GM21717 (cell line): ENCODE measurements around the gene TOMM6.
A peak's percentile ranks its signal among the peaks of the same experiment; 100 is the strongest.
"Not testable (repeated sequence)": the region's sequence is repeated elsewhere in the genome, so short reads cannot be mapped to it uniquely, and the experiment has no call there.

Experiments
- ATAC-seq: cut with Tn5 transposase; IDR thresholded peaks from one replicate; pipeline ENCODE4 v1.9.1; 2021; ENCODE audit warnings: mild to moderate bottlenecking, moderate library complexity; ENCODE audit not compliant: unreplicated experiment

The TOMM6 gene

DNA sequence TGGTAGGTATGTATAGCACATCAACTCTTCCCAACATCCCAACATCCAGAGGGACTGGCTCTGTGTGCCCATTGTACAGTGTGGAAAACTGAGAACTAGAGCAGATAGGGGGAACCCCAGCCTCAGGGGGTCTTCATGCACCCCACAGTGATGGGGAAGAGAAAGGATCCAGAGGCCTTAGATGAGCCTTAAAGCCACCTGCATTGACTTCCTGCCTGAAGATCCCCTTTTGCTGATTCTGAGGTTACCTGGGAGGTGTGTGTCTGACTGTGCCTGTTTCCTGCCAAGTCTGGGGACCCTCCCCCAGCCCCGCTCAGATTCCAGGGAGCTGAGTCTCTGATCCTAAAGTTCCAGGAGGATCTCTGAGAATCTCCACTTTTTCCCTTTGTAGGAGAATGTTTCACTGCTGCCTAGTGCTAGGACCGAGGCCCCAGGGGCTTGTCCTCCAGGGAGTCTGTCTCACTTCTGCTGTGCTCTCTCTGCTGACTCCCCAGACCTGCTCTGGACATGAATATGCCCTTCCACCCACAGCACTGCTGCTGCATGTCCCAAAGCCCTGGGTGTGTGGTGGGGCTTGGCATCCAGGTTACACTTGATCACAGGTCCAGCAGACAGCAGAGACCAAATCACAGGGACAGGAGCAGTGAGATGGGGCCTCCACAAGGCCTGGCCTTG, 27.5 kb upstream of the TOMM6 start:
- ATAC-seq, result no peak

- no peak for ATAC-seq
Observed at GRCh38 chr6:41763470-41763869, 24.0 kb upstream of the TOMM6 start.

GRCh38 chr6:41766043-41766664, 21.3 kb upstream of the TOMM6 start:
- not testable (repeated sequence) for ATAC-seq

GRCh38 chr6:41767112-41767833, 20.2 kb upstream of the TOMM6 start:
- ATAC-seq, result no peak

GRCh38 chr6:41768545-41769308, 18.8 kb upstream of the TOMM6 start:
- ATAC-seq, result no peak

DNA sequence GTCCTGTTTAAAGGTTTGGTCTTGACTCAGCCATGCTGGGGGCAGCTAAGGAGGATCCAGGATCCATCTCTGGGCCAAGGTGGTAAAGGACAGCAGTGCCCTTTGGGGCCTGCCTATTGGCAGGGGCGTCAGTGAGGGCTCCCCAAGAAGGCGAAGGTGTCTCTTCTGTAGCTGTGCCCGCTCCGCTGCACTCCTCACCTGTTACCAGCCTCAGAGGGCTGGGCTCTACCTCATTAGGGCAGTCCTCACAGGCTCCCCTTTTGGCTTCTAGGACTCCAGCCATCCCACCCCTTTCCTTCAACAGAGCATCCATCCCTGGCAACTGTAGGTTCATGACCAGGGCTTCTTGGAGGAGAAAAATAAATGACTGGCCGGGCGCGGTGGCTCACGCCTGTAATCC, 18.1 kb upstream of the TOMM6 start:
- ATAC-seq, result no peak

DNA sequence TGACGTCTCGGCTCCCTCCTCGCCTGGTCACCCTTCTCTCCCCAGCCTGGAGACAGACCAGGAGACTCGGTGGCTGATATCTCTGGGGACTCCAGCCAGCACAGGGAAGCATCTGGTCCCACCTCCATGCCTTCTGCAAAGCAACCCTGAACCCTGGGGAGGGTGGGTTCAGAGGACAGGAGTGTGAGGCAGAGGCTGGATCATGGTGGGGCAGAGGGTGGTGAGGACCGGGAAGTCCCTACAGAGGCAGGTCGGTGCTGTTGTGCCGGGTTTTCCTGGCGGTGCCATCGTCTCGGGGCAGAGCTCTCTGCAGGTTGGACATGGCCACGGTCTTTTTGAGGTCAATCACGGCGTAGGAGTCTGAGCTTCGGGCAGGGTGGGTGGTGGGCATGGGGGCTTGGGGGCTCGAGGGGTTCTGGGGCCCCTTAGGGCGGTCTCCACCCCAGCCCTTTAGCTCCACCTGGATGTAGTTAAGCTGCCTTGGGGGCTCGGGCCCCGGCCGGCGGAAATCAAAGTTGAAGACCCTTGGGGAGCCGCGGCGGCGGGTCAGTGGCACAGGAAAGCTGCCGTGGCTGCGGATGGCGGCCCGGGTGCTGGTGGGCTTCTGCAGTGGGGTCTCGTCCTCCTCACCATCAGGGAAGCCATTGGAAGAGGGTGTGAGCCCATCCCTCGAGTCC, 17.0 kb upstream of the TOMM6 start:
- ATAC-seq, result no peak

GRCh38 chr6:41771058-41771983, 16.2 kb upstream of the TOMM6 start:
- no peak for ATAC-seq

DNA sequence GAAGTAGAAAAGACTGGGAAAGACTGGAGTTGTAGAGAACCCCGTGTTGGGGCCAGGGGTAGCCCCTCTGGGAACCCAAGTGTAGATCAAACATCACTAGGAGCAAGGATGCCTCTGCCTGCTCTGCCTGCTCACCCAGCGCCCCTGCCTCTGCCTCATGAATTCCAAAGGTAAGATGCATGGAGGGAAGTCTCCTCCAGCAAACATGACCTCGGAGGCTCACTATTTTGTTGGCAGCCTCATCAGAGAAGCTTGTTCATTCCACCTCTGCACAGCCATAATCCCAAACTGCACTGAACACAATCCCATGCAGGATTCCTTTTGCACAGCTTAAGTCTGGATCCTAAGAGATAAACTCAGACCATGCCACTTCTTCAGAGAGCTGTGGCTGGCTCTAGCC, 12.7 kb upstream of the TOMM6 start:
- ATAC-seq, result no peak

- no peak for ATAC-seq
Observed at GRCh38 chr6:41775293-41775882, 12.1 kb upstream of the TOMM6 start.

GRCh38 chr6:41777551-41778285, 9.8 kb upstream of the TOMM6 start:
- ATAC-seq, result no peak

DNA sequence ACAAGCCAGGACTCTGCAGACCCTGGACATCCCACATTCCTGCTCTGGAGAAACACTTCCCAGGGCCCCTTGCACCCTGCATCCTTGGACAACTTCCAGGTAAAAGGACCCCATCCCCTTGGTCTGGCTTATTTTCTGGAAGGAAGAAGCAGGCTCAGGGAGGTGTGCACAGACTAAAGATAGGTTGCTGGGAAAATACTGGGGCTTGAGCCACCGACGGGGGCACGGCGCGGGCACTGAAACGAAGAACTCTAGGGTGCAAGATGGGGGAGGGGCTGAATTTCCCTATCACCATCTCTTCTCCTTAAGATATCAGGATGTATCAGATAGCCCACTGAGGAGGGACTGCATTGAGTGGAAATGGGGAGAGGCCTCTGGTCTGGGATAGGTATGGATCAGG, 8.6 kb upstream of the TOMM6 start:
- ATAC-seq, result no peak

DNA sequence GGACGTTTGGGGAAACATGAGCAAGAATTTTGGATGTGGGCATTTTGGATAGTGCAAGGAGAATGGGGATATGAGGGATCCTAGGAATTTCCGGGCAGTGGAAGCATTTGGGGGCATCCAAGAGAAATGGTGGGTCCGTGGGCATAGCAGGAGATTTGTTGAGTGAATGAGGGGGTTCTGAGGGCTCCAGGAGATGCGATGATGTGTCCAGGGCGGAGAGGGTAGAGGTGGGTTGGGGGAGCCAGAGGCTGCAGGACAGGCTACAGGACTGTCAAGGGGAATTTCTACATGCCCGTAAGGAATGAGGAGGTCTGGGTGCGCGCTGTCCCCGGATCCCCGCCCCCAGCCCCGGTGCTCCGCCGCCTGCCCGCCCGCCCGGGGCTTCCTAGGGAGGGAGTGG, 8.2 kb upstream of the TOMM6 start:
- ATAC-seq, result peak; percentile 4

DNA sequence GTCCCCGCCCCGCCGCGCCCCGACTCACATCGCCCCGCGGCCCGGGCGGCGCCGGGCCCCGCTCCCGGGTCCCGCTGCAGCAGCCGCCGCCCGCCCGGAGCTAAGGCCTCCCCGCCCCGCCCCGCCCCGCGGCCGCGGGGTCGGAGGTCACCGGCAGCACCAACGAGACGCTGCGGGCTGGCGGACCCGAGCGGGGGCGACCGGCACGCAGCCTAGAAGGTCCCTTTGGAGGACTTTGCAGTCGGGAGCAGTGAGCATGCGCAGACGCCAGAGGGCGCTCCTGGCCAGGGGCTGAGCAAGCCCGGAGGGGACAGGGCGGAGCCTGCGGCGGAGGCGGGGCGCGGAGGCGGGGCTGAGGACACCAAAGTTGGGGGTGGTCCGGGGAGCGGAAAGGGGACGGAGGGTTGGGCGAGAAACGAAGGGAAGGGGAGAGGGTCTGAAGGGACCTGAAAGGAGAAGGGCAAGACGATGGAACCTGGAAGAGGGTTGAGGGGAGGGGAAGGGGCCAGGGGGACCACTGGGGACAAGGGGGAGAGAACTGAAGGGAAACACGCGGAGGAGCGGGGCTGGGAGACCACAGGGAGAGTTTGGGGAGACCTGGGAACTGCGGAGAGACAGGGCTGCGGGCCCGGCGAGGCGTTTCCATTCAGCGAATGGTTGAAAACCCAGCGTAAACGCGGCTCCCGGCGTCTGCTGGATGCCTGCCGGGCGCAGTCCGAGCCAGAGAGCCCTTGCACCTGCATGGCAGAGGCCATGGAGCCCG, 7.5 kb upstream of the TOMM6 start, which contains the start of gene FRS3:
TSS of gene FRS3 (minus strand) at position 113 of the 763 bp plus-strand sequence. CDS start 2,913 bp downstream, outside the sequence.
- ATAC-seq, result peak; percentile 76

DNA sequence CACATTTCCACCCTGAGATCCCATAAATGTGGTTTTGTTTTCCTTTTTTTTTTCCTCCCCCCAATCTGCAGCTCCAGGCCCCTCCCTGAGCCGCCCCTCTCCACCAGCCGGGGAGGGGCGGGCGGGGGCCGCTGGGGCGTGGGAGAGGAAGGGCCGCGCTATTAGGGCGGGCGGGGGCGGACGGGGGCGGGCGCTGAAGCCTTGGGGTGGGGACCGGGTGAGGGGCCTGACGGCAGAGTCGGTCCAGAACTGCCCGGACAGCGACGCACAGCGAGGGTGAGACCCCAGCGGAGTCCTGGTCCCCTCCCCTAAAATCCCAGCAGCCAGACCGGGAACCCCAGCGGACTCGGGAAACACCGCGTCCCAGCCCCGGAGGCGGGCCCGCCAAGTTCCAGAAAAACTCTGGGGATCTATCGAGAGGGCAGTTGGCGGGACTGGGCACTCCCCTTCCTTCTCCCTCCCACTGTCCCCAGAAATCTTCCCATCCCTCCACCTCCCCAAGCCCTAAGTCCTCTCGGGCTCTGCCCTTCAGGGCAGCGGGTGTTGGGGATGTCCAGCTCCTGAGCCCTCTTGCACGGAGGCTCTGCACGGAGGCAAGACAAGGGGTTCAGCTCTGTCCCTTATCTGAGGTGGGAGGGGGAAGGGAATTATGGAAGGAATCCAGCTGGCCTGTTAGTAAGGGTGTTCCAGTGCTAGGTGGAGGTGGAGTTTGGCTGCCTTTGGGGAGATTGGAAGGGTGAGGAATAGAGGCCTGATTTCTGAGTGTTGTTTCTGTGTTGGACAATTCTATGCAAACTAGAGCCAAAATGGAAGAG, 6.7 kb upstream of the TOMM6 start, which contains the start of gene PRICKLE4:
TSS of gene PRICKLE4 (plus strand) at position 232 of the 815 bp plus-strand sequence. CDS start 2,692 bp downstream, outside the sequence.
- no peak for ATAC-seq

- no peak for ATAC-seq
Observed at GRCh38 chr6:41781366-41781730, 6.1 kb upstream of the TOMM6 start.
